IgD-negative memory B cell (primary cell): ENCODE results near the gene SIGLEC8. TPM values are rescaled to one million over a fixed set of nuclear protein-coding genes. Genes with fewer than 3 reads are reported as not detected.
"Not testable (repeated sequence)": the region's sequence is repeated elsewhere in the genome, so short reads cannot be mapped to it uniquely, and the experiment has no call there.

Source experiments
- H3K27ac Mint-ChIP-seq, 3 donors: one replicate each; pipeline ENCODE4 v1.8.0; 2020 to 2022; ENCODE audit warnings: mild to moderate bottlenecking in 3 of 3, mixed read lengths in 3 of 3, moderate library complexity in 1 of 3
- H3K27me3 Mint-ChIP-seq: one replicate; pipeline ENCODE4 v1.8.0; 2021; ENCODE audit warnings: mixed read lengths
- H3K36me3 Mint-ChIP-seq: one replicate; pipeline ENCODE4 v1.8.0; 2020; ENCODE audit warnings: mild to moderate bottlenecking, mixed read lengths
- H3K4me1 Mint-ChIP-seq, 3 donors: one replicate each; pipeline ENCODE4 v1.8.0; 2020 to 2022; ENCODE audit warnings: mixed read lengths in 3 of 3, mild to moderate bottlenecking in 1 of 3
- H3K4me3 Mint-ChIP-seq, 4 donors: one replicate each; pipeline ENCODE4 v1.8.0; 2020 to 2022; ENCODE audit warnings: mild to moderate bottlenecking in 4 of 4, mixed read lengths in 4 of 4, moderate library complexity in 3 of 4
- H3K9me3 Mint-ChIP-seq, 3 donors: one replicate each; pipeline ENCODE4 v1.8.0; 2020 to 2021; ENCODE audit warnings: mixed read lengths in 3 of 3, mild to moderate bottlenecking in 1 of 3
- polyA plus RNA-seq: library from polyadenylated mRNA; unstranded; fragments of 300-500 nt; fragmentation: Illumina TruSeq; gene quantifications from one replicate; pipeline ENCODE4 v1.2.3, GENCODE V29; 2021

SIGLEC8 gene
- polyA plus RNA-seq, 1 donor from 2014 or later: not detected

DNA sequence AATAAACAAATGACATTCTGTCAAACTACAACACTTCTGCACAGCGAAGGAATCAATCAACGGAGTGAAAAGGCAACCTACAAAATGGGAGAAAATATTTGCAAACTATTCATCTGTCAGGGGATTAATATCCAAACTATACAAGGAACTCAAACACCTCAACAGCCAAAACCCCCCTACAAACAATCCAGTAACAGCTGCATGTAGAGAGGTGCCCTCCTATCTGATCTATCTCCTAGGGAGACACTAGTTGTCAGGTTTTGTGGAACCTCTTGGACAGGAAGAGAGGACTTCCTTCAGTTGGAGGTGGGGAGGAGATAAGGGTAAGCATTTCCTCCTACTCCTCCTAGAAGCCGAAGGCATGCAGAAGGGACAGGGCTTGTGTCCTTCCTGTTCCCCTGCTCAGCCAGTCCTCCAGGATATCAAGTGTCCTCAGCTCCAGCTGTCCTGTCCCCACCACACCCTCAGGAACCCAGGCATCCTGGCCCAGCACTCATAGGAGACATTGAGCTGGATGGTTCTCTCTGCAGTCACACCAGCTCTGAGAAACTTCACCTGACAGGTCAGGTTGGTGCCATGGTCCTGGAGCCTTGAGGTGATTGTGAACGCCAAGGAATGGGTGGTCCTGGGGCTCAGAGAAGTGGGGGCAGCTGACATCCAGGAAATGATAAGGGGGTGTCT lies 9.8 kb upstream of the SIGLEC8 start:
- H3K36me3 Mint-ChIP-seq: peaks cover 6% of the 10 kb centered on the region
- no peak overlapping the region for H3K4me3 Mint-ChIP-seq
- peaks cover 0 to 3% (median 0%) of the 10 kb centered on the region in 3 donors for H3K9me3 Mint-ChIP-seq
- H3K27ac Mint-ChIP-seq: peak overlapping the region in 1 of 3 donors; percentile 81
- peaks cover 2 to 7% (median 5%) of the 10 kb centered on the region in 3 donors for H3K4me1 Mint-ChIP-seq
- peaks cover 18% of the 10 kb centered on the region for H3K27me3 Mint-ChIP-seq

GRCh38 chr19:51466723-51467122 lies 8.5 kb upstream of the SIGLEC8 start:
- Mint-ChIP-seq H3K36me3 (peaks cover 6% of the 10 kb centered on the region), H3K27ac (no peak overlapping the region), H3K4me3 (no peak overlapping the region), H3K4me1 (peaks cover 0 to 3% (median 3%) of the 10 kb centered on the region in 3 donors), H3K27me3 (peaks cover 19% of the 10 kb centered on the region), H3K9me3 (peaks cover 0 to 3% (median 0%) of the 10 kb centered on the region in 3 donors)

- not testable (repeated sequence) for H3K36me3 Mint-ChIP-seq, H3K4me3 Mint-ChIP-seq, H3K9me3 Mint-ChIP-seq, H3K27ac Mint-ChIP-seq, H3K4me1 Mint-ChIP-seq
- peaks cover 14% of the 10 kb centered on the region for H3K27me3 Mint-ChIP-seq
These were observed 5.8 kb upstream of the SIGLEC8 start for GRCh38 chr19:51463976-51464581.

- Mint-ChIP-seq H3K9me3 (peaks cover 0 to 3% (median 0%) of the 10 kb centered on the region in 3 donors), H3K4me3 (no peak overlapping the region), H3K4me1 (peaks cover 1 to 3% (median 2%) of the 10 kb centered on the region in 3 donors), H3K27ac (no peak overlapping the region), H3K36me3 (peaks cover 6% of the 10 kb centered on the region), H3K27me3 (peaks cover 22% of the 10 kb centered on the region)
These were observed 4.4 kb upstream of the SIGLEC8 start for GRCh38 chr19:51462681-51463080.

- Mint-ChIP-seq H3K4me3 (no peak overlapping the region), H3K9me3 (peaks cover 0 to 3% (median 0%) of the 10 kb centered on the region in 3 donors), H3K36me3 (peaks cover 6% of the 10 kb centered on the region), H3K27ac (no peak overlapping the region), H3K4me1 (peaks cover 0 to 3% (median 1%) of the 10 kb centered on the region in 3 donors), H3K27me3 (peaks cover 22% of the 10 kb centered on the region)
These were observed 4.0 kb upstream of the SIGLEC8 start for GRCh38 chr19:51462276-51462675.

GRCh38 chr19:51461723-51462161 lies 3.5 kb upstream of the SIGLEC8 start:
- Mint-ChIP-seq H3K9me3 (peaks cover 0 to 3% (median 0%) of the 10 kb centered on the region in 3 donors), H3K4me3 (no peak overlapping the region), H3K27ac (no peak overlapping the region), H3K27me3 (peaks cover 23% of the 10 kb centered on the region), H3K4me1 (peaks cover 0 to 1% (median 1%) of the 10 kb centered on the region in 3 donors), H3K36me3 (peaks cover 6% of the 10 kb centered on the region)

- Mint-ChIP-seq H3K9me3 (no peaks in the 10 kb centered on the region), H3K36me3 (peaks cover 4% of the 10 kb centered on the region), H3K4me1 (peaks cover 0 to 1% (median 0%) of the 10 kb centered on the region in 3 donors), H3K27ac (peak overlapping the region in 1 of 3 donors; percentile 59), H3K4me3 (peak overlapping the region in 1 of 4 donors; percentile 60), H3K27me3 (peaks cover 31% of the 10 kb centered on the region)
These were observed 2.1 kb upstream of the SIGLEC8 start for GRCh38 chr19:51460164-51460992.

DNA sequence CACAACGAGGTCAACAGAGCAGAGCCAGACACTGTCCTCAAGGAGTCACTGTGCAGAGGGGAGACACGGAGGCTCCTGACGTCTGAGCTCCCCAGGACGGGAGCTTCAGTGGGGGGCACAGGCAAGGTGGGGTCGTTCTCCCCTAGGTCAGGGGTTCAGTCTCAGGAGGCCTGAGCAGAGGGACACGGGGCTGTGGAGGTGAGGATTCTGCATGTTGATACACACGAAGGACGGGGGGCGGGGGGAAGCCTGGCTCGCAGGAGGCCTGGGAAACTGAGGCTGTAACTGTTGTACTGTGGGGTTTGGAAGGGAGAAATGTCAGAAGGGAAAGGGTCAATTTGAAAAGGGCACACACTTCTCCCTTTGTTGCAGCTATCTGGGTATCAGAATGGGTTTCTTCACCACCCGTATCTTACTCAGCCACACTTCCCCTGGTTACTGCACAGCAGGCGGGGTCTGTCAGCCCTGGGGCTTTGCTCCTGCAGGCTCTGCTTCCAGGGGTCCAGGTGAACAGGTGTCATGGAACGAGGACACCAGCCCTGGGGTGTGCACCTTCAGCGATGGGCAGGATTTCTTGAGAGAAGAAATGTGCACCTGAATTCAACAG lies 748 bp upstream of the SIGLEC8 start:
- Mint-ChIP-seq H3K27me3 (peaks cover 31% of the 10 kb centered on the region), H3K4me1 (peaks cover 0 to 1% (median 0%) of the 10 kb centered on the region in 3 donors), H3K27ac (no peak overlapping the region), H3K4me3 (no peak overlapping the region), H3K9me3 (peaks cover 0 to 3% (median 0%) of the 10 kb centered on the region in 3 donors), H3K36me3 (no peaks in the 10 kb centered on the region)

- Mint-ChIP-seq H3K27me3 (peaks cover 23% of the 10 kb centered on the region), H3K4me3 (no peak overlapping the region), H3K4me1 (peaks cover 0 to 1% (median 0%) of the 10 kb centered on the region in 3 donors), H3K27ac (peak overlapping the region in 1 of 3 donors; percentile 22), H3K9me3 (peaks cover 0 to 3% (median 0%) of the 10 kb centered on the region in 3 donors), H3K36me3 (no peaks in the 10 kb centered on the region)
These were observed 772 bp downstream of the SIGLEC8 start for GRCh38 chr19:51457351-51458013.

GRCh38 chr19:51456541-51457290 lies 1.5 kb downstream of the SIGLEC8 start:
- Mint-ChIP-seq H3K9me3 (peaks cover 0 to 3% (median 0%) of the 10 kb centered on the region in 3 donors), H3K4me1 (peaks cover 0 to 1% (median 0%) of the 10 kb centered on the region in 3 donors), H3K27me3 (peaks cover 27% of the 10 kb centered on the region), H3K4me3 (no peak overlapping the region), H3K27ac (no peak overlapping the region), H3K36me3 (no peaks in the 10 kb centered on the region)

DNA sequence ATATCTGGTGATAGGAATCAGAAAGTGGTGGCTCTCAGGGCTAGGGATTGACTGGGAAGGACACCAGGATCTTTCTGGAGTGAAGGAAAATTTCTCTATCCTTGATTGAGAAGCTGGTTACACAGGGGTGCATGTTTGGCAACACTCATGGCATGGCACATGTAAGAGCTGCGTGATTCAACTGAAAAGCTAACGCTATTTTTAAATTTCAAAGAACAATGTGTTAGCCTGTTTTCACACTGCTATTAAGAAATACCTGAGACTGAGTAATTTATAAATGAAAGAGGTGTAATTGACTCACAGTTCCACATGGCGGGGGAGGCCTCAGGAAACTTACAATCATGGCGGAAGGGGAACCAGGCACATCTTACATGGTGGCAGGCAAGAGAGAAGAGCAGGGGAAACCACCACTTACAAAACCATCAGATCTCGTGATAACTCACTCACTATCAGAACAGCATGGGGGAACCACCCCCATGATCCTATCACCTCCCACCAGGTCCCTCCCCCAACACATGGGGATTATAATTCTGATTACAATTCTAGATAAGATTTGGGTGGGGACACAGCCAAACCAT lies 7.4 kb downstream of the SIGLEC8 start:
- Mint-ChIP-seq H3K27ac (no peak overlapping the region), H3K36me3 (peaks cover 4% of the 10 kb centered on the region), H3K27me3 (peaks cover 43% of the 10 kb centered on the region), H3K9me3 (peaks cover 3 to 7% (median 6%) of the 10 kb centered on the region in 3 donors), H3K4me1 (peaks cover 3 to 4% (median 3%) of the 10 kb centered on the region in 3 donors), H3K4me3 (no peak overlapping the region)

- Mint-ChIP-seq H3K4me3 (peak overlapping the region in 1 of 4 donors; percentile 80), H3K36me3 (peaks cover 4% of the 10 kb centered on the region), H3K9me3 (peaks cover 3 to 6% (median 4%) of the 10 kb centered on the region in 3 donors), H3K27me3 (peaks cover 36% of the 10 kb centered on the region), H3K4me1 (peaks cover 3 to 4% (median 3%) of the 10 kb centered on the region in 3 donors), H3K27ac (no peak overlapping the region)
These were observed 9.7 kb downstream of the SIGLEC8 start for GRCh38 chr19:51448411-51449016.

GRCh38 chr19:51448011-51448410 lies 10.2 kb downstream of the SIGLEC8 start:
- peaks cover 4% of the 10 kb centered on the region for H3K36me3 Mint-ChIP-seq
- H3K4me1 Mint-ChIP-seq: peaks cover 3 to 5% (median 4%) of the 10 kb centered on the region in 3 donors
- H3K9me3 Mint-ChIP-seq: peaks cover 3 to 6% (median 4%) of the 10 kb centered on the region in 3 donors
- no peak overlapping the region for H3K27ac Mint-ChIP-seq
- no peak overlapping the region for H3K4me3 Mint-ChIP-seq
- peaks cover 37% of the 10 kb centered on the region for H3K27me3 Mint-ChIP-seq
